H1 (cell line): Measurements from ENCODE around the gene SPAG16. TPM values are rescaled to one million over a fixed set of nuclear protein-coding genes. Genes with fewer than 3 reads are reported as not detected.
A peak's percentile ranks its signal among the peaks of the same experiment; 100 is the strongest.
"Not testable (repeated sequence)": the region's sequence is repeated elsewhere in the genome, so short reads cannot be mapped to it uniquely, and the experiment has no call there.

Experiments used
- CTCF ChIA-PET: fragments of 300-600 bp; sonication (Branson Sonifier 250); formaldehyde crosslinking; loops from one replicate; lab custom pipeline; 2021; ENCODE audit not compliant: partially characterized antibody; lab: Charles Lee
- POLR2A ChIA-PET: fragments of 300-600 bp; sonication (Branson Sonifier 250); formaldehyde crosslinking; loops from one replicate; lab custom pipeline; 2021; ENCODE audit warnings: inconsistent platforms; ENCODE audit not compliant: partially characterized antibody; lab: Charles Lee
- DNase-seq, 2 experiments: peaks; one replicate each; pipeline versions ENCODE4 v3.0.0 to v3.0.0-alpha.2; 2010 to 2022; ENCODE audit warnings: low spot score in 2 of 2, low read depth in 1 of 2, mixed read lengths in 1 of 2
- FAIRE-seq: peaks from 2 replicates; lab custom pipeline; 2011; peaks lifted over from hg19 to GRCh38; lab: Jason Lieb, UNC
- H2AFZ ChIP-seq: 2 replicates; pipeline ENCODE4 v1.8.1; 2012; ENCODE audit warnings: low read length, inconsistent platforms
- H2AK5ac ChIP-seq: 2 replicates; pipeline ENCODE4 v1.6.1; 2013; ENCODE audit warnings: low read depth, low read length
- H2BK120ac ChIP-seq: replicated peaks from 2 replicates; pipeline ENCODE3; 2013; ENCODE audit warnings: low read depth, low read length, inconsistent platforms
- H2BK12ac ChIP-seq: 2 replicates; pipeline ENCODE4 v1.6.1; 2013; ENCODE audit warnings: low read depth, low read length
- H2BK15ac ChIP-seq: 2 replicates; pipeline ENCODE4 v1.6.1; 2013; ENCODE audit warnings: low read length
- H2BK20ac ChIP-seq: 2 replicates; pipeline ENCODE4 v1.6.1; 2013; ENCODE audit warnings: low read length
- H2BK5ac ChIP-seq: 2 replicates; pipeline ENCODE4 v1.6.1; 2013; ENCODE audit warnings: low read depth, low read length
- H3K14ac ChIP-seq: 2 replicates; pipeline ENCODE4 v1.6.1; 2013; ENCODE audit warnings: inconsistent platforms; ENCODE audit not compliant: insufficient read length
- H3K18ac ChIP-seq: 2 replicates; pipeline ENCODE4 v1.6.1; 2013; ENCODE audit warnings: low read length; ENCODE audit errors: extremely low read depth
- H3K23ac ChIP-seq: 2 replicates; pipeline ENCODE4 v1.6.1; 2013; ENCODE audit warnings: inconsistent platforms; ENCODE audit not compliant: insufficient read length
- H3K23me2 ChIP-seq: 2 replicates; pipeline ENCODE4 v1.6.1; 2013; ENCODE audit warnings: low read depth, low read length
- H3K27ac ChIP-seq: 2 replicates; pipeline ENCODE4 v1.6.1; 2011; ENCODE audit warnings: low read depth, low read length, inconsistent platforms
- H3K27me3 ChIP-seq, 4 experiments: replicated peaks in 1 of 4; 1 replicate in 1 of 4; 2 replicates in 3 of 4; pipeline versions ENCODE4 v1.6.1 to v1.8.1; 2011 to 2013; ENCODE audit warnings: low read length in 3 of 4, mild to moderate bottlenecking in 3 of 4, inconsistent platforms in 2 of 4, mixed read lengths in 2 of 4, moderate library complexity in 1 of 4; ENCODE audit not compliant: control insufficient read depth in 3 of 4, insufficient read depth in 3 of 4; ENCODE audit errors: extremely low read depth in 1 of 4
- H3K36me3 ChIP-seq, 4 experiments: 2 replicates each; pipeline versions ENCODE4 v1.6.1 to v1.8.1; 2011 to 2013; ENCODE audit warnings: mild to moderate bottlenecking in 4 of 4, low read length in 3 of 4, moderate library complexity in 2 of 4, control low read depth in 1 of 4, inconsistent platforms in 1 of 4; ENCODE audit not compliant: insufficient read depth in 4 of 4, control insufficient read depth in 2 of 4
- H3K4ac ChIP-seq: replicated peaks from 2 replicates; pipeline ENCODE3; 2013; ENCODE audit warnings: low read length, low read depth, mixed read lengths, inconsistent platforms; ENCODE audit not compliant: insufficient read length
- H3K4me1 ChIP-seq, 4 experiments: replicated peaks in 1 of 4; 1 replicate in 1 of 4; 2 replicates in 3 of 4; pipeline versions ENCODE4 v1.6.1 to v1.8.1; 2011 to 2013; ENCODE audit warnings: low read length in 3 of 4, inconsistent platforms in 2 of 4, mixed read lengths in 1 of 4; ENCODE audit not compliant: insufficient read depth in 4 of 4, control insufficient read depth in 3 of 4
- H3K4me2 ChIP-seq, 2 experiments: 2 replicates each; pipeline versions ENCODE4 v1.6.1 to v1.8.1; 2011 to 2013; ENCODE audit warnings: low read depth in 2 of 2, low read length in 2 of 2, control low read depth in 1 of 2, inconsistent platforms in 1 of 2, mild to moderate bottlenecking in 1 of 2; ENCODE audit not compliant: insufficient read depth in 1 of 2
- H3K4me3 ChIP-seq, 4 experiments: fragments of 200-600, 300-600 bp in 1 of 4; sonication (generic), shearing (Covaris generic), sonication (Bioruptor Twin) in 1 of 4; 2 replicates each; pipeline versions ENCODE4 v1.5.1 to v1.8.1; 2011 to 2016; ENCODE audit warnings: low read length in 4 of 4, low read depth in 3 of 4, control low read depth in 2 of 4, inconsistent platforms in 2 of 4, mild to moderate bottlenecking in 2 of 4, mixed read lengths in 1 of 4, moderate library complexity in 1 of 4; ENCODE audit not compliant: insufficient read depth in 2 of 4; ENCODE audit errors: extremely low read depth in 1 of 4
- H3K56ac ChIP-seq: replicated peaks from 2 replicates; pipeline ENCODE3; 2013; ENCODE audit warnings: low read depth, mild to moderate bottlenecking, mixed read lengths, low read length, inconsistent platforms; ENCODE audit not compliant: insufficient read length
- H3K79me1 ChIP-seq: 2 replicates; pipeline ENCODE4 v1.6.1; 2013; ENCODE audit warnings: low read depth, low read length, control low read depth
- H3K79me2 ChIP-seq, 2 experiments: 2 replicates each; pipeline versions ENCODE4 v1.6.1 to v1.8.1; 2012 to 2013; ENCODE audit warnings: low read length in 2 of 2, mild to moderate bottlenecking in 2 of 2, inconsistent platforms in 1 of 2; ENCODE audit not compliant: insufficient read depth in 2 of 2, control insufficient read depth in 1 of 2
- H3K9ac ChIP-seq, 4 experiments: replicated peaks in 1 of 4; 1 replicate in 1 of 4; 2 replicates in 3 of 4; pipeline versions ENCODE4 v1.6.1 to v1.8.1; 2011 to 2013; ENCODE audit warnings: low read depth in 3 of 4, low read length in 3 of 4, control low read depth in 2 of 4, mild to moderate bottlenecking in 2 of 4, moderate library complexity in 2 of 4, inconsistent platforms in 1 of 4; ENCODE audit errors: extremely low read depth in 1 of 4
- H3K9me3 ChIP-seq, 2 experiments: 2 replicates each; pipeline versions ENCODE4 v1.6.1 to v1.8.1; 2012 to 2013; ENCODE audit warnings: mild to moderate bottlenecking in 2 of 2, moderate library complexity in 2 of 2, control low read depth in 1 of 2, inconsistent platforms in 1 of 2, low read depth in 1 of 2, low read length in 1 of 2, mixed read lengths in 1 of 2; ENCODE audit not compliant: insufficient read depth in 2 of 2
- H4K20me1 ChIP-seq, 2 experiments: replicated peaks in 1 of 2; 2 replicates each; pipeline versions ENCODE3 to v1.8.1; 2011 to 2013; ENCODE audit warnings: inconsistent platforms in 2 of 2, low read length in 2 of 2, mild to moderate bottlenecking in 1 of 2; ENCODE audit not compliant: insufficient read depth in 2 of 2, control insufficient read depth in 1 of 2
- H4K5ac ChIP-seq: 2 replicates; pipeline ENCODE4 v1.6.1; 2013; ENCODE audit warnings: low read length, low read depth, mixed read lengths, inconsistent platforms; ENCODE audit not compliant: insufficient read length
- H4K8ac ChIP-seq: 2 replicates; pipeline ENCODE4 v1.8.0; 2013; ENCODE audit warnings: mild to moderate bottlenecking, moderate library complexity, low read length, inconsistent platforms; ENCODE audit not compliant: insufficient read depth; ENCODE audit errors: extremely low read depth
- H4K91ac ChIP-seq: replicated peaks from 2 replicates; pipeline ENCODE3; 2013; ENCODE audit warnings: low read length, mixed read lengths, inconsistent platforms; ENCODE audit not compliant: insufficient read length
- WGBS, 2 experiments: shearing (Covaris generic) in 1 of 2; methylation state at CpG; one replicate each; pipeline versions ENCODE4 v1.1.6 to v1.1.7; 2013 to 2015; ENCODE audit warnings: low lambda C conversion rate in 2 of 2, mixed read lengths in 2 of 2, inconsistent platforms in 1 of 2, low coverage in 1 of 2, missing lambda C conversion rate in 1 of 2; ENCODE audit not compliant: insufficient replicate concordance in 2 of 2, insufficient coverage in 1 of 2, insufficient read length in 1 of 2; ENCODE audit errors: extremely low coverage in 1 of 2, missing lambda C conversion rate in 1 of 2; 5-methylcytosine and 5-hydroxymethylcytosine counted together
- polyA plus RNA-seq, 7 experiments: library from polyadenylated mRNA; depleted of rRNA in 3 of 7; stranded (reverse) in 5 of 7; unstranded in 2 of 7; fragments of >200 nt in 5 of 7; fragments of 200-250 nt in 2 of 7; gene quantifications; 1 replicate in 5 of 7; 2 replicates in 1 of 7; 4 replicates in 1 of 7; pipeline versions ENCODE4 v1.2.1 to v1.2.3, GENCODE V29; 2011 to 2013; ENCODE audit warnings: missing spikeins in 2 of 7, mixed read lengths in 2 of 7
- total RNA-seq: library from RNA; stranded (reverse); fragmentation: NEBNext Ultra II Directional; extraction: Animal tissue kit (Norgen Biotek cat#: 25700); gene quantifications from 2 replicates; pipeline ENCODE4 v1.2.1, GENCODE V29; 2021

SPAG16 gene
- total and polyA plus RNA-seq, 2 of the 8 experiments (the other 6 are each of a cell fraction or from before 2014, with no cell fraction given), result 6.0 to 14.9 TPM

- FAIRE-seq, H3K9me3 ChIP-seq: not testable (repeated sequence)
Measured at GRCh38 chr2:213688825-213689224, 404.6 kb downstream of the SPAG16 start.

More at GRCh38 chr2:213688825-213689224, 404.6 kb downstream of the SPAG16 start:
- H3K23ac ChIP-seq, H2BK20ac ChIP-seq, H3K4me1 ChIP-seq, CTCF ChIA-PET, DNase-seq, H2BK12ac ChIP-seq, H4K5ac ChIP-seq, H2BK15ac ChIP-seq, H3K27ac ChIP-seq, H3K4me2 ChIP-seq, H2AFZ ChIP-seq, H3K4ac ChIP-seq, H3K79me1 ChIP-seq, H3K9ac ChIP-seq, H3K14ac ChIP-seq, H3K23me2 ChIP-seq, POLR2A ChIA-PET, H3K36me3 ChIP-seq, H3K4me3 ChIP-seq, H3K79me2 ChIP-seq, H4K8ac ChIP-seq, H3K18ac ChIP-seq, H2AK5ac ChIP-seq, H3K56ac ChIP-seq, H3K27me3 ChIP-seq, H4K20me1 ChIP-seq: not testable (repeated sequence)
- Histone ChIP-seq H2BK5ac (peak overlapping the region; percentile 93; the same call in 1 of the 2 replicates), H2BK120ac (peak overlapping the region; percentile 39), H4K91ac (peak overlapping the region; percentile 73)
- WGBS, 2 experiments, result 93% methylated on average over 3 of the region's 3 CpGs; no CpG with 5 or more reads in 1 of the 2 experiments
